HPDE6-E6E7 (cell line): ENCODE data around the gene AGFG2.
"Not testable (repeated sequence)": the region's sequence is repeated elsewhere in the genome, so short reads cannot be mapped to it uniquely, and the experiment has no call there.

Source experiments
- DNase-seq: peaks from one replicate; pipeline ENCODE4 v3.0.0; 2011; ENCODE audit warnings: missing footprints; ENCODE audit errors: extremely low spot score

The AGFG2 gene, protein sequence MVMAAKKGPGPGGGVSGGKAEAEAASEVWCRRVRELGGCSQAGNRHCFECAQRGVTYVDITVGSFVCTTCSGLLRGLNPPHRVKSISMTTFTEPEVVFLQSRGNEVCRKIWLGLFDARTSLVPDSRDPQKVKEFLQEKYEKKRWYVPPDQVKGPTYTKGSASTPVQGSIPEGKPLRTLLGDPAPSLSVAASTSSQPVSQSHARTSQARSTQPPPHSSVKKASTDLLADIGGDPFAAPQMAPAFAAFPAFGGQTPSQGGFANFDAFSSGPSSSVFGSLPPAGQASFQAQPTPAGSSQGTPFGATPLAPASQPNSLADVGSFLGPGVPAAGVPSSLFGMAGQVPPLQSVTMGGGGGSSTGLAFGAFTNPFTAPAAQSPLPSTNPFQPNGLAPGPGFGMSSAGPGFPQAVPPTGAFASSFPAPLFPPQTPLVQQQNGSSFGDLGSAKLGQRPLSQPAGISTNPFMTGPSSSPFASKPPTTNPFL

DNA sequence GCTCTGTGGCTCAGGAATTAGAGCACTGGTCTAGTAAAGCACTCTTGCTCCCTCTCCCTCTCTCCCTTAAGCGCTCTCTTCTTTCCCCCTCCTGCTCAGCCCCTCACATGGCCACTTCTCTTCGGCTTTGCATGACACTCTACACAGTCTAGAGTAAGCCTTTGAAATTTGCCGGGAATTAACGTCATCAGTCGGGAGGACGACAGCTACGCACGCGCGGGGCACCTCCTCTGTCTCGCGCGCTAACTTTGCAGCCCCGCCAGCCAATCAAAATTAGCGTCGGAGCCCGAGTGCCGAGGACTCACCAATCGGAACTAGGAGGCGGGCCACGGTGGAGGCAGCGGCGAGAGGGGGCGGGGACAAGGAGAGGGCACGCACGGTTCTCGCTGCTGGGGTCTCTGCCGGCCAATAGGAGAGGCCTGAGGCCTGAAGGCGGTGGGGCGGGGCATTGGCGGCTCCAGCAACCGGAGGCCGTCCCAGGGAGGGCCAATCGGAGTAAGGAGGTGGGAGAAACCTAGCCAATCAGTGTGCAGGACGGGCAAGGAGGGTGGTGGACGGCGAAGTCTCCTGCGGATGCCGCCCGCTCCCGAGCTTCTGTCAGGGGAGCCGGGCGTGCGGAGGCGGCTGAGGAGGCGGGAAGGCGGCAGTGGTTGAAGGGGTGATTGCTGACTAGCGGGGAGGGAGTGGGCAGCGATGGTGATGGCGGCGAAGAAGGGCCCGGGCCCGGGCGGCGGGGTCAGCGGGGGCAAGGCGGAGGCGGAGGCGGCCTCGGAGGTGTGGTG, at the start of gene AGFG2:
AGFG2 (plus strand) TSS at position 550 of the 782 bp plus-strand sequence; CDS start at position 694, 144 bp downstream.
- peak; percentile 100 for DNase-seq

DNA sequence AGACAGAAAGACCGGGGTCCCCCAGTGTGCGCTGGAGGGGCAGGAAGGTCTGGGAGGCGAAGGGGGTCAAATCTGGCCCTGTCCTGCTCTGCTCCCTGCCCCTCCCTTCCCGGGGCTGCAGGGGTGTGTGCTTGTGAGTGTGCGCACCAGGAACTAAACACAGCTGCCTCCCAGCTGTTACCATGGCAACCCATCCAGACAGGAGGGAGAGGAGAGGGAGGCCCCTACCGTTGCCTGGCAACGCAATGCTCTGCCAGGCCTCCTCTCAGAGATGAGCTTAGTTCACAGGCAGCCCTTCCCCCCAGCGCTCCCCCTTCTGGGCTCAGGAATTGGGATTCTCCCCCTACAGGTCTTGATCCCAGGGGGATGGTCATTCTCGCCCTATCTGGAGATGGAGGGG, 49.2 kb upstream of the AGFG2 start:
- DNase-seq, result peak; percentile 86

DNA sequence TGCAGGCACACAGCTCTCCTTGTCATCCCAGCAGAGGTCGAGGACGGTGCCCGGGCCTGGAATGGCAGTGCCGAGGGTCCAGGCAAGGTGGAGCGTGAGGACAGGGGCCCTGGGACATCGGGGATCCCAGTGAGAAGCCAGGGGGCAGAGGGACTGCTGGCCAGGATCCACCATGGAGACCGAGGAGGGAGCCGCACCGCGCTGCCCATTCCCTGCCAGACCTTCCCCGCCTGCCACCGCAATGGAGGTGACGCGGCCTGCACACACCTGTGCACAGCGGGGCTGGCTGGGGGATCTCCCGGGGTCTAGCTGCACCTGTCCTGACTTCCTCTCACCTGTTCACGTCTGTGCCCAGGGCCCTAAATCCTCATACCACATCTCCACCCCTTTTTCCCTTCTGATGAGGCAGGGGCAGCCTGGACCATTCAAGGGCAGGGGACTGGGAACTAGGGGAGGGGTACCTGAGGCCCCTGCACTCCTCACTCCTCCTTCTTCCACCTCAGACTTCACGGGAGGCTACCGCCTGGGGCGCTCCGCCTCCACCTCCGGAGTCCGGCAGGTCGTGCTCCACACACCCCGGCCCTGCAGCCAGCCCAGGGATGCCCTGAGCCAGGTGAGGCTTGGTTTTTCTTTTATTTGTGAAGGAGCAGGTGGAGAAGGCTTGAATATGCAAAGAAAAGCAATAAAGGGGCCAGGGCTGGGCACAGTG, 48.4 kb upstream of the AGFG2 start:
- no peak for DNase-seq

DNA sequence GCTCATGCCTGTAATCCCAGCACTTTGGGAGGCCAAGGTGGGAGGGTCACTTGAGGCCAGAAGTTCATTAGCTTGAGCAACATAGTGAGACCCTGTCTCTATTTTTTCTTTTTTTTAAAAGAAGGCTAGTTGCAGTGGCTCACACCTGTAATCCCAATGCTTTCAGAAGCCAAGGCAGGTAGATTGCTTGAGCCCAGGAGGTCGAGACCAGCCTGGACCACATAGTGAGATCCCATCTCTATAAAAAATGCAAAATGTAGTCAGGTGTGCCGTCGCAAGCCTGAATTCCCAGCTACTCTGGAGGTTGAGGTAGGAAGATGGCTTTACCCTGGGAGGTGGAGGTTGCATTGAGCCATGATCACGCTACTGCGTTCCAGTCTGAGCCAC, 47.8 kb upstream of the AGFG2 start:
- no peak for DNase-seq

DNA sequence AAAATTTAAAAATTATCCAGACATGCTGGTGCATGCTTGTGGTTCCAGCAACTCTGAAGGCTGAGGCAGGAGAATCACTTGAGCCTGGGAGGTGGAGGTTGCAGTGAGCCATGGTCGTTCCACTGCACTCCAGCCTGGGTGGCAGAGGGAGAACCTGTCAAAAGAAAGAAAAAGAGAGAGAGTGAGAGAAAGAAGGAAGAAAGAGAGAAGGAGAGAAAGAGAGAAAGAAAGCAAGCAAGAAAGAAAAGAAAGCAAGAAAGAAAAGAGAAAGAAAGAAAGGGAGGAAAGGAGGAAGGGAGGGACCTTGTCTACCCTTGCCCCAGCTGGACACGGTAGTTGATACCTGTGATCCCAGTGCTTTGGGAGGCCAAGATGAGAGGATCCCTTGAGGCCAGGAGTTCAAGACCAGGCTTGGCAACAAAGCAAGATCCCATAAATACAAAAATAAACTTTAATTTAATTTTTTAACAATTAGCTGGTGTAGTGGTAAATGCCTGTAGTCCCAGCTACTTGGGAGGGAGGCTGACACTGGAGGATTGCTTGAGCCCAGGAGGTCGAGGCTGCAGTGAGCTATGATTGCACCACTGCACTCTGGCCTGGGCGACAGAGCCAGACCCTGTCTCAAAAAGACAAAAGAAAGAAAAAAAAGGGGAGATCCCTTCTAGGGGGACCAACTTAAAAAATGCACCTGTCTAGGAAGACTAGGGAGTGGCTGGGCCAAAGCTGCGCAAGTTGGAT, 46.1 kb upstream of the AGFG2 start:
- no peak for DNase-seq

DNA sequence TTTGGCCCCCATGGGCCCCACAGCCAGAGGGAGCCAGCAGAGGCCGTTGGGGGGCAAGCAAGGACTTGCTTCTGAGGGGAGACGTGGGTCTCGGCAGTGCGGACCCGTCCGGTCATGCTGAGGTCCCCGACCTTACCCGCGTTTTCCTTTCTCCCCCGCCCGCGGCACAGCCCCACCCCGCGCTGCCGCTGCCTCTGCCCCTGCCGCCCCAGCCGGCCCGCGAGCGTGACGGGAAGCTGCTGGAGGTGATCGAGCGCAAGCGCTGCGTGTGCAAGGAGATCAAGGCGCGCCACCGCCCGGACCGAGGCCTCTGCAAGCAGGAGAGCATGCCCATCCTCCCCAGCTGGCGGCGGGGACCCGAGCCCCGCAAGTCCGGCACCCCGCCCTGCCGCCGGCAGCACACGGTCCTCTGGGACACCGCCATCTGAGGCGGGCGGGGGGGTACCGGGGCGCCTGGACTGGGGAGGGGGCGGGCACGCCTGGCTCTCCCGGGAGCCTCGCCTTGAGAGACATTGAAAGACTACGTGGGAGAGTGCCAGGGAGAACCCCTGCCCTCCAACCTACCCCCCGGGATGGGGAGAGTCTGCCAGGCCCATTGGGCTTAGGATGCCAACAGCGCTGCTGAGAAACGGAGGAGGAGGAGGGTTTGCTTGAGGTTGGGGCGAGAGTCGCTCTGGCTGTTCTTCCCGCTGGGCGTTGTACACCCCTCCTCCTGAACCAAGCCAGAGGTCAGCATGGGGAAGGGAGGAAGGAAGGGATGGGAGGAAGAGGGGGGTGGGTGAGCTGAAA, 45.3 kb upstream of the AGFG2 start:
- DNase-seq, result no peak

DNA sequence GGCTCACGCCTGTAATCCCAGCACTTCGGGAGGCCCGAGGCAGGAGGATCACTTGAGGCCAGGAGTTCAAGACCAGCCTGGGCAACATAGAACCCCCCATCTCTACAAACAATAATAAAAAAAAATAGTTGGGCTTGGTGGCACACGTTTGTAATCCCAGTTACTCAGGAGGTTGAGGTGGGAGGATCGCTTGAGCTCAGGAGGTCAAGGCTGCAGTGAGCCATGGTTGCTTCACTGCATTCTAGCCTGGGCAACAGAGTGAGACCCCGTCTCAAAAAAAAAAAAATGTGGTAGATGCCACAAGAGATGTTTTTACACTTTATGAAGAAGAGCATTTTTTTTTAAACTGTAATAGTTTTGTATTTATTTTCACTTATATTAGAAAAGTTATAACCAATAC, 42.5 kb upstream of the AGFG2 start:
- DNase-seq, result no peak

DNA sequence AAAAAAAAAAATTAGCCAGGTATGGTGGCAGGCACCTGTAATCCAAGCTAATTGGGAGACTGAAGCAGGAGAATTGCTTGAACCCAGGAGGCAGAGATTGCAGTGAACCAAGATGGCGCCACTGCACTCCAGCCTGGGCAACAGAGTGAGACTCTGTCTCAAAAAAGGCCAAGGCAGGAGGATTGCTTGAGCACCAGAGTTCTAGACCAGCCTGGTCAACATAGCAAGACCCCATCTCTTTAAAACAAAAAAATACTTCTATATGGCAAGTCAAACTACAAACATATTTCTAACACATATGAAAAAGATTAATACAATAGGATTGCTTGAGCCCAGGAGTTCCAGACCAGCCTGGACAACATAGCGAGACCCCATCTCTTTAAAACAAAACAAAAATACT, 38.3 kb upstream of the AGFG2 start:
- DNase-seq, result not testable (repeated sequence)

DNA sequence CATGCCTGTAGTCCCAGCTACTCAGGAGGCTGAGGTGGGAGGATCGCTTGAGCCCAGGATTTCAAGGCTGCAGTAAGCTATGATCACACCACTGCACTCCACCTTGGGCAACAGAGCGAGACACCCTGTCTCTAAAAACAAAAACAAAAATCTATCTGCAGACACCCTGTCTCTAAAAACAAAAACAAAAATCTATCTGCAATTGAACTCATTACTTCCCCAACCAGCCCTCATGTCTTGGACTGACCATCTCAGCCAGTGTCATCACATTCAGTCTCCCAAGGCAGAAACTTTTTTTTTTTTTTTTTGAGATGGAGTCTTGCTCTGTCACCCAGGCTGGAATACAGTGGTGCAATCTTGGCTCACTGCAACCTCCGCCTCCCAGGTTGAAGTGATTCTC, 35.0 kb upstream of the AGFG2 start:
- DNase-seq, result not testable (repeated sequence)

DNA sequence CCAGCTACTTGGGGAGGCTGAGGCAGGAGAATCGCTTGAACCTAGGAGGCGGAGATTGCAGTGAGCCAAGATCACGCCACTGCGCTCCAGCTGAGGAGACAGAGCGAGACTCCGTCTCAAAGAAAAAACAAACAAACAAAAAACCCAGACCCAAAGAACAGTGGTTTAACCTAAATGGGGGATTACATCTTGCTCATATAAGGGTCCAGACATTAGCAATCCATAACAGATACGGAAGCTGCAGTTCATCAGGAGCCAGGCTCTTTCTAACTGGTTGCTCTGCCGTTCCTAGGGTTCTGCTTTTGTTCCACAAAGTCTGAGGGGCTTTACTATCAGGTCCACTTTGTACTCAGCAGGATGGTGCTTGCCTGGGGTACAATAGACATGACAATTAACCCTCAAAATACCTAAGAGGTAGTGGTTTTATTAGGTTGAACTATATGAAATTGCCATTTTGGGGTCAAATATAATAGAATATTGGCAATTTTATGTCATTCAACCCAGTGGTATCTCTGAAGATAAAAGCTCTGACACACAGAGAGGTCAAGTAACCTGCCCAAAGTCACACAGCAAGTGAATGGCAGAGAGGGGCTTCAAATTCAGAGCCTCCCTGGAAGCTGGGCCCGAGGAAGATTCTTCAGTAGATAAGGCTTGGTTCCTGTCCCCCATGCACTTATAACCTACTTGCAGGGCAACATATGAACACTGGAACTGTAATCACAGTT, 34.0 kb upstream of the AGFG2 start:
- no peak for DNase-seq

DNA sequence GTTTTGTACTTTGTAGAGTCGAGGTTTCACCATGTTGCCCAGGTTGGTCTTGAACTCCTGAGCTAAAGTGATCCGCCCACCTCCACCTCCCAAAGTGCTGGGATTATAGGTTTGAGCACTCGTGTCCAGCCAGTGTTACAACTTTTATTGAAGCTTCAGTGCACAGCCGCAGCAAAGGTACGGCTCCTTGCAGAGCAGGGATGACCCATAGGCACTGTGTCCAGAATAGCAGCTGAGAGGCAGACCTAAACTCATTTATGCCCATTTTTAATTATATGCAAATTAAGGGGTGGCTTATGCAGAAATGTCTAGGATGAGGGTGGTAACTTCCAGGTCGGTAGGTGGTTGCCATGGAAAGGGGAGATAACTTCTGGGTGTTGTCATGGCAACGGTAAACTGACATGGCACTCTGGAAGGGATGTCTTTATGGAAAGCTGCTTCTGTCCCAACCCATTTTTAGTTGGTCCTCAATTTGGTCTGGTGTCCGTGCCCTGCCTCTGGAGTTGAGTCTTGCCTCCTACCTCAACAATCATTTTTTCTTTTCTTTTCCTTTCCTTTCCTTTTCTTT, 32.6 kb upstream of the AGFG2 start:
- no peak for DNase-seq

DNA sequence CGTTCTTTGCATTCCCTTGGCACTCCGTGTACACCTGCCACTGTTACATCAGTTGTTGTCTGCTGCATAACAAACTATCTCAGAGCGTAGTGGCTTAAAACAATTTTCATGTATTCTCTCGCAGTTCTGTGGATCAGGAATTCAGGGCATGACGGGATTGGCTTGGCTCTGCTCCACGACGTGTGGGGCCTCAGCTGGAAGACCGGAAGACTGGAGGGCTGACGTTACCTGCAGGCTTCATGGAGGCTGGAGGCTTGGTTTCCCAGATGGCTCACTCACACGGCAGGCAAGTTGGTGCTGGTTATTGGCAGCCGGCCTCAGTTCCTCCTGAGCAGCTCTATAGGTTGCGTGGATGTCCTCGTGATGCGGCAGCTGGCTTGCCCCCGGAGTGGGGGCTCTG, 29.8 kb upstream of the AGFG2 start:
- DNase-seq, result peak; percentile 67

DNA sequence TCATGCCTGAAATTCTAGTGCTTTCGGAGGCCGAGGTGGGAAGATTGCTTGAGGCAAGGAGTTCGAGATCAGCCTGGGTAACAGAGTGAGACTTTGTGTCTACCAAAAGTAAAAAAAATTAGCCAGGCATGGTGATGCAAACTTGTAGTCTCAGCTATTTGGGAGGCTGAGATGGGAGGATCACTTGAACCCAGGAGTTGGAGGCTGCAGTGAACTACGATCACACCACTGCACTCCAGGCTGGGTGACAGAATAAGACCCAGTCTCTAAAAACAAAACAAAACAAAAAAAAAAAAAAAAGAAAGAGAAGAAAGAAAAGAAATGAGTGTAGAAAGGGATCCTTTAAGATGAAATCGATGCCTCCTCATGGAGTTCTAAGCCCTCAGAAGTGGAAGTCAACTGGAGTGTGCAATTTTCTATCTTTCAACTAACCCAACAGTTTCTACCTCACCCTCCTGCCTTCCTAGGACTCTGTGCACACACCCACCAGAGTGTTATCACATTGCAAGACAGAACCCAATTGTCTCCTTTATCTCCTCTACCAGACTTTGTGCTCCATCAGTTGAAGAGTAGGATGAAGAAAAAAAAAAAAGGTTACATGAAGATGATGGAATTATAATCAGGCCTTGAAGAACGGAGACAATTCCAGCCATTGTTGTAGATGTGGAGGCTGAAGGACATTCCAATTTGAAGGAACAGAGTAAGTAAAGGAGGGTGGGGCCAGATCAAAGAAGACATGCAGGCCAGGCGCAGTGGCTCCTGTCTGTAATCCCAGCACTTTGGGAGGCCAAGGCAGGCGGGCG, 28.4 kb upstream of the AGFG2 start:
- DNase-seq, result no peak

DNA sequence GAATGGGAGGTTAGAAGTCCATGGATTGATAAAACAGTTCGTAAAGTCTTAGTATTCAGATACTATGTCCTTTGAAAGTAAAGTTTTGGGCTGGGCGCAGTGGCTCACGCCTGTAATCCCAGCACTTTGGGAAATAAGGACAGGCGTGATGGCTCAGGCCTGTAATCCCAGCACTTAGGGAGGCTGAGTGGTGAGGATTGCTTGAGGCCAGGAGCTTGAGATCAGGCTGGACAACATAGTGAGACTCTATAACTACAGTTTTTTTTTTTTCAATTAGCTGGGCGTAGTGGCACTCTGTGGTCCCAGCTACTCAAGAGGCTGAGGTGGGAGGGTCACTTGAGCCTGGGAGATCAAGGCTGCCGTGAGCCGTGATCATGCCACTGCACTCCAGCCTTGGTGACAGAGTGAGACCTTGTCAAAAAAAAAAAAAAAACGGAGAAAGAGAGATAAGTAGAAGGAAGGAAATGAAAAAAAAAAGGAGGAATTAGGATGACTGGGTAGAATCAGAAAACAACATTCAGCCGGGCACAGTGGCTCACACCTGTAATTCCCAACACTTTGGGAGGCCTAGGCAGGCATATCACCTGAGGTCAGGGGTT, 25.7 kb upstream of the AGFG2 start:
- no peak for DNase-seq

DNA sequence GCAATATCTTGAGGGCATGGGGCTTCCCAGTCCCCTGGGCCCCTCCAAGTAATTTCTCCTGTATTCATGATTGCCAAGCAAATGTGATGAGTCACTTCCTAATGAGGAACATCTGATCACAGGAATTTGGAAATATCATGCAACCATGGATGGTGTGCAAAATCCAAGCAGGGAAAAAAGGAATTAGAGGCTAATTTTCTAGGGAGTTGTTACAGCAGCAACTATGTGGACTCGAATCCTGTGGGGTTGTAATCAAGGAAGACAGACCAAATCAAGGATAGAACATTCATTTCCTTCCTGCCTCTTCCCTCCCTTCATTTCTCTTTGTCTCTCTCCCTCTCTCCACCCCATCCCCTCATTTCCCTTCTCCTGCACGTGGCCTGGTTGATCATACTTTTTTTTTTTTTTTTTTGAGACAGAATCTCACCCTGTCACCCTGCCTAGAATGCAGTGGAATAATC, 23.9 kb upstream of the AGFG2 start:
- no peak for DNase-seq

DNA sequence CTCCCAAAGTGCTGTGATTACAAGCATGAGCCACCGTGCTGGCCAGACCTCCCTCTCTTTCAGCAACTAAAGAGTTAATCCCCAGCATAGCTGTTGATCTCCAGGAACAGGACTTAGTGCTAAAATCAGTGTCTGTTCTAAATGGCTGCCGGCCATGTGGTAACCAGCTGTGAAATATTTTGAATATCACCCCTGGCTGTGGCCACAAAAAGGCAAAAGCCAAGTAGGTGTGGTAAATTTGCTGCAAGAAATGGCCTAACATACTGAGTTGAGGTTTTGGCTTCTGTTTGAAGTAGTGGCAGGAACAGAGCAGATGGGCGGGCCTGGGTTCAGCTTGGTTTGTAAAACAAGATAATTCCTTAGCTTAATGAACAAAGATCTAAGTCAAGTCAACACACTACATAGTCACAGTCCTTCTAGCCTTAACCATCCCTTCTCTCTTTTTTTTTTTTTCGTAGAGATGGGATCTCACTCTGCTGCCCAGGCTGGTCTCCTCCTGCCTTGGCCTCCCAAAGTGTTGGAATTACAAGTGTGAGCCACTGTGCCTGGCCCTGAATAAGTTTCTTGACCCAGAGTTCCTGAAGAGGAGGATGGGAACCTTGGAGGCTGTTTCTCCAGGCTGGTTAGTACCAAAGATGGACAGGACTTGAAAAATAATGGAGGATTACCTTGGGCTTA, 22.7 kb upstream of the AGFG2 start:
- DNase-seq, result no peak

DNA sequence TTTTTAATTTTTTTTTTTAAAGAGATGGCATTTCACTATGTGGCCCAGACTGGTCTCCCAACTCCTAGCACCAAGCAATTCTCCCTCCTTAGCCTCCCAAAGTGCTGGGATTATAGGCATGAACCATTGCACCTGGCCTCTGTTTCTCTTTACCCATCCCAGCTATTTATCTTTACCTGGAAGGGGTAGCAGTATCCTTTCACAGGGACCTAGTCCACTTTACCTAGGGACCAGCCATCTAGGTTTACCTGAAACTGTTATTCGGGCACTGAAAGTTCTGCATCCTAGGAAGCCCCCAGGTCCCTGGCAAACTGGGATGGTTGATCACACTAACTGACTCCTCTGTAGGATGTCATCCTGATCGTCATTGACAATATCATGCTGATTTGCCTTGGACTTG, 21.7 kb upstream of the AGFG2 start:
- no peak for DNase-seq

DNA sequence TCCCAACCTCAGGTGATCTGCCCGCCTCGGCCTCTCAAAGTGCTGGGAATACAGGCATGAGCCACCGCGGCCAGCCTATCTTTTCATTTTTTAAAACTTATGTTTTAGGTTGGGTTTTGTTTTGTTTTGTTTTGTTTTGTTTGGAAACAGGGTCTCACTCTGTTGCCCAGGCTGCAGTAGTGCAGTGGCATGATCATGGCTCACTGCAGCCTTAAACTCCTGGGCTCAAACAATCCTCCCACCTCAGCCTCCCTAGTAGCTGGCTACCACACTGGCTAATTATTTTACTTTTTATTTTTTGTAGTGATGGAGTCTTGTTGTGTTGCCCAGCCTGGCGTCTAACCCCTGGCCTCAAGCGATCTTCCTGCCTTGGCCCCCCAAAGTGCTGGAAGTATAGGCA, 19.4 kb upstream of the AGFG2 start:
- no peak for DNase-seq
